ENCODE results near the gene ERCC3.

ERCC3 gene

GRCh38 chr2:127310980-127311379 lies 17.0 kb upstream of the ERCC3 start:
- no peaks in the 10 kb centered on the region for H3K9me3 ChIP-seq (ENCODE audit: insufficient read depth, low read length, severe bottlenecking)
- H3K27me3 ChIP-seq (ENCODE audit: insufficient read depth, low read length, poor library complexity), result no peaks in the 10 kb centered on the region
- TF ChIP-seq CTCF (IDR thresholded peaks at IDR 0.05; ENCODE audit: borderline replicate concordance, extremely low read depth, low read length, poor library complexity, severe bottlenecking), result no peak
- H3K9ac ChIP-seq (ENCODE audit: low read depth, low read length), result no peak overlapping the region
- H3K27ac ChIP-seq (ENCODE audit: low read length), result no peak overlapping the region
- no peaks in the 10 kb centered on the region for H4K20me1 ChIP-seq (ENCODE audit: insufficient read depth, low read length)
- H3K79me2 ChIP-seq (ENCODE audit: insufficient read depth, low read length), result no peaks in the 10 kb centered on the region
- no peaks in the 10 kb centered on the region for H3K4me1 ChIP-seq (ENCODE audit: insufficient read depth, low read length)
- H2AFZ ChIP-seq (ENCODE audit: low read depth, low read length), result no peak overlapping the region
- ATAC-seq (ENCODE audit: insufficient read depth, low read depth) (no peak), DNase-seq (no peak)
- peaks cover 91% of the 10 kb centered on the region for H3K36me3 ChIP-seq (ENCODE audit: insufficient read depth, low read length)
- no peak overlapping the region for H3K4me3 ChIP-seq (ENCODE audit: low read depth in 1 of 2, low read length in 2 of 2)
- no peak overlapping the region for H3K4me2 ChIP-seq (ENCODE audit: insufficient read depth, low read length)

- no peaks in the 10 kb centered on the region for H3K9me3 ChIP-seq (ENCODE audit: insufficient read depth, low read length, severe bottlenecking)
- H3K9ac ChIP-seq (ENCODE audit: low read depth, low read length), result no peak overlapping the region
- ATAC-seq (ENCODE audit: insufficient read depth, low read depth), result no peak
- TF ChIP-seq EZH2 (IDR thresholded peaks at IDR 0.05; ENCODE audit: borderline replicate concordance, low read depth, low read length, severe bottlenecking) (no peak), CTCF (IDR thresholded peaks at IDR 0.05; ENCODE audit: borderline replicate concordance, extremely low read depth, low read length, poor library complexity, severe bottlenecking) (no peak)
- no peak overlapping the region for H3K4me3 ChIP-seq (ENCODE audit: low read depth in 1 of 2, low read length in 2 of 2)
- H2AFZ ChIP-seq (ENCODE audit: low read depth, low read length), result no peak overlapping the region
- no peaks in the 10 kb centered on the region for H3K4me1 ChIP-seq (ENCODE audit: insufficient read depth, low read length)
- H4K20me1 ChIP-seq (ENCODE audit: insufficient read depth, low read length), result no peaks in the 10 kb centered on the region
- no peaks in the 10 kb centered on the region for H3K79me2 ChIP-seq (ENCODE audit: insufficient read depth, low read length)
- no peak overlapping the region for H3K4me2 ChIP-seq (ENCODE audit: insufficient read depth, low read length)
- H3K27ac ChIP-seq (ENCODE audit: low read length), result no peak overlapping the region
- H3K36me3 ChIP-seq (ENCODE audit: insufficient read depth, low read length), result peaks cover 87% of the 10 kb centered on the region
- no peak for DNase-seq
- H3K27me3 ChIP-seq (ENCODE audit: insufficient read depth, low read length, poor library complexity), result no peaks in the 10 kb centered on the region
These were observed 15.5 kb upstream of the ERCC3 start for GRCh38 chr2:127309468-127309867.

DNA sequence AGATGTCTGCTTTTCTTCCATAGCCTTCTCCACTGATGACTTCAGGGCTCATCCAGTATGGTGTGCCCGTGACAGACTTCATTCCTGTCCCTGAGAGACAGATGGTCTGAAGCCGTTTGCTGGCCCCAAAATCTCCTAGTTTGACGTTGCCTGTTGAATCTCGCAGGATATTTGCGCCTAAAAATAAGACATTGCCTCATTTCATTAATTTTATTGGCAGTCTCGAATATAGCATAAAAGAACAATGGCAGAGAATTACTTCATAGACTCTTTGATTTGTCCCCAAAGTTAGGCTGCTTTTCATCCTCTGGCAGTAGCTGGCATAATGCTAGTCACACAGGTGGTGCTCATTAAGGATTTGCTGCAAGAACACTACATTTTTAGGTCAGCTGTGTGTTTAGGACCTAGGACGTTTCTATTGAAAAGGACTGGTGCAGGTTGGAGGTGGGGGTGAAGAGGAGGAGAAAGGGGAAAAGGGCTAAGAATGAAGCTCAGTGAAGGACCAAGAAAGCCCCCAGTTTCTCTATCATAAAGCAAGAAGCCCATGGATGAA lies 14.7 kb upstream of the ERCC3 start:
- TF ChIP-seq EZH2 (IDR thresholded peaks at IDR 0.05; ENCODE audit: borderline replicate concordance, low read depth, low read length, severe bottlenecking), result no peak
- TF ChIP-seq CTCF (IDR thresholded peaks at IDR 0.05; ENCODE audit: borderline replicate concordance, extremely low read depth, low read length, poor library complexity, severe bottlenecking), result no peak
- no peaks in the 10 kb centered on the region for H3K4me1 ChIP-seq (ENCODE audit: insufficient read depth, low read length)
- H3K4me3 ChIP-seq (ENCODE audit: low read depth in 1 of 2, low read length in 2 of 2), result no peak overlapping the region
- H4K20me1 ChIP-seq (ENCODE audit: insufficient read depth, low read length), result no peaks in the 10 kb centered on the region
- no peak overlapping the region for H3K9ac ChIP-seq (ENCODE audit: low read depth, low read length)
- ATAC-seq (ENCODE audit: insufficient read depth, low read depth) (no peak), DNase-seq (no peak)
- H3K27ac ChIP-seq (ENCODE audit: low read length), result no peak overlapping the region
- no peaks in the 10 kb centered on the region for H3K9me3 ChIP-seq (ENCODE audit: insufficient read depth, low read length, severe bottlenecking)
- H2AFZ ChIP-seq (ENCODE audit: low read depth, low read length), result no peak overlapping the region
- no peaks in the 10 kb centered on the region for H3K27me3 ChIP-seq (ENCODE audit: insufficient read depth, low read length, poor library complexity)
- H3K4me2 ChIP-seq (ENCODE audit: insufficient read depth, low read length), result no peak overlapping the region
- no peaks in the 10 kb centered on the region for H3K79me2 ChIP-seq (ENCODE audit: insufficient read depth, low read length)
- H3K36me3 ChIP-seq (ENCODE audit: insufficient read depth, low read length), result peaks cover 79% of the 10 kb centered on the region

Measured in DND-41 (cell line).